ENCODE data around the gene ERC2. TPM values are rescaled to one million over a fixed set of nuclear protein-coding genes. Genes with fewer than 3 reads are reported as not detected.

The ERC2 gene
- total RNA-seq, 1 donor from 2014 or later = 0.99 TPM

DNA sequence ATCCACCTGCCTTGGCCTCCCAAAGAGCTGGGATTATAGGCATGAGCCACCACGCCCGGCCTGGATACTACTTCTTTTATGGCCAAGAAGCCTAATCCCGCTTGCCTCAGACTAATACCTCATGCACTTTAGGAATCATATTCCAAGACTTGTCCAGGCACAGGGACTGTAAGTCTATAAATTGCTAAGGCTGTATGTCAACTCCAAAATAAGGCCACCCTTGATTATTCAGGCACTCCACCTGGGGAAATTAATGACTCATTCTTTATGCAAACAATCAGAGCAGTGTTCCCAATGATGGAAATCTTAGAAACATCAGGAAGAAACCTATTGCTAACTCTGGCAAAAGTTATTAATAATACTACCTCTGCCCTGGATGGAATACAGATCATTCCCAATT, 98.4 kb downstream of the ERC2 start:
- no peaks in the 10 kb centered on the region for H3K4me1 ChIP-seq
- H3K4me3 ChIP-seq = no peak overlapping the region
- no peak for TF ChIP-seq CTCF (IDR thresholded peaks at IDR 0.05; ENCODE audit: borderline replicate concordance)
- no peaks in the 10 kb centered on the region for H3K36me3 ChIP-seq
- H3K9me3 ChIP-seq (replicated peaks) = no peaks in the 10 kb centered on the region
- no peak for DNase-seq
- H3K27ac ChIP-seq (replicated peaks) = no peak overlapping the region
- intact Hi-C loops (cut with micrococcal nuclease) = no loop called here
- H3K27me3 ChIP-seq (ENCODE audit: low read depth) = no peaks in the 10 kb centered on the region

GRCh38 chr3:56368846-56369245, 99.4 kb downstream of the ERC2 start:
- intact Hi-C loops (cut with micrococcal nuclease) = no loop called here
- H3K27ac ChIP-seq (replicated peaks) = no peak overlapping the region

GRCh38 chr3:56366641-56367162, 101.6 kb downstream of the ERC2 start:
- TF ChIP-seq CTCF (IDR thresholded peaks at IDR 0.05; ENCODE audit: borderline replicate concordance) = no peak
- intact Hi-C loops (cut with micrococcal nuclease) = no loop called here
- DNase-seq = no peak

More at GRCh38 chr3:56368846-56369245, 99.4 kb downstream of the ERC2 start:
- TF ChIP-seq CTCF (IDR thresholded peaks at IDR 0.05; ENCODE audit: borderline replicate concordance) = no peak
- Histone ChIP-seq H3K9me3 (replicated peaks) (no peaks in the 10 kb centered on the region), H3K36me3 (no peaks in the 10 kb centered on the region), H3K27me3 (ENCODE audit: low read depth) (no peaks in the 10 kb centered on the region), H3K4me3 (no peak overlapping the region), H3K4me1 (no peaks in the 10 kb centered on the region)
- no peak for DNase-seq

GRCh38 chr3:56365905-56366640, 102.2 kb downstream of the ERC2 start:
- Histone ChIP-seq H3K4me1 (no peaks in the 10 kb centered on the region), H3K9me3 (replicated peaks) (no peaks in the 10 kb centered on the region), H3K36me3 (no peaks in the 10 kb centered on the region), H3K4me3 (no peak overlapping the region), H3K27me3 (ENCODE audit: low read depth) (no peaks in the 10 kb centered on the region), H3K27ac (replicated peaks) (no peak overlapping the region)
- no peak for TF ChIP-seq CTCF (IDR thresholded peaks at IDR 0.05; ENCODE audit: borderline replicate concordance)
- intact Hi-C loops (cut with micrococcal nuclease) = no loop called here
- DNase-seq = no peak

More at GRCh38 chr3:56366641-56367162, 101.6 kb downstream of the ERC2 start:
- no peaks in the 10 kb centered on the region for H3K9me3 ChIP-seq (replicated peaks)
- no peaks in the 10 kb centered on the region for H3K36me3 ChIP-seq
- H3K27me3 ChIP-seq (ENCODE audit: low read depth) = no peaks in the 10 kb centered on the region
- no peak overlapping the region for H3K27ac ChIP-seq (replicated peaks)
- no peak overlapping the region for H3K4me3 ChIP-seq
- H3K4me1 ChIP-seq = no peaks in the 10 kb centered on the region

DNA sequence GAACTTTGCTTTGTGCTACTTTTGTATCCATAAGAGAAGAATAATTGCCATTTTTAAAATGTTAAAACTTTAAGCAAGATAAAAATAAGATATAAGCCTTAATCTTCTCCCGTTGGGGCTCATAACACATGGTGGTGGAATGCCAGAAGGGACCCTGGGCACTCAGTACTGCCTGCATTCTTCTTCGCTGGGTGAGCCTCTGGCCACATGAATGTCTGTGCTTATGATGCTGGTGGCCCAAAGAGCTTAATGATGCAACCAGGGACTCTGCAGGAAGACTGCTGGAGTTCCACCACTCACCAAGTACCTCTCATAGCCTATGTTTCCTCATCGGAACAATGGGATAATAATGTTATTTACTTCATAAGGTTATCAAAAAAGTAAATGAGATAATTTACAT, 103.6 kb downstream of the ERC2 start:
- Histone ChIP-seq H3K27me3 (ENCODE audit: low read depth) (no peaks in the 10 kb centered on the region), H3K4me1 (no peaks in the 10 kb centered on the region), H3K27ac (replicated peaks) (no peak overlapping the region), H3K36me3 (no peaks in the 10 kb centered on the region), H3K4me3 (no peak overlapping the region), H3K9me3 (replicated peaks) (no peaks in the 10 kb centered on the region)
- TF ChIP-seq CTCF (IDR thresholded peaks at IDR 0.05; ENCODE audit: borderline replicate concordance) = no peak
- no peak for DNase-seq
- intact Hi-C loops (cut with micrococcal nuclease) = no loop called here
